ENCODE measurements around the gene GCC1. TPM values are rescaled to one million over a fixed set of nuclear protein-coding genes. Genes with fewer than 3 reads are reported as not detected.

GCC1 gene
- total RNA-seq, 4 donors from 2014 or later: 16.0 to 18.3 (median 17.9) TPM

DNA sequence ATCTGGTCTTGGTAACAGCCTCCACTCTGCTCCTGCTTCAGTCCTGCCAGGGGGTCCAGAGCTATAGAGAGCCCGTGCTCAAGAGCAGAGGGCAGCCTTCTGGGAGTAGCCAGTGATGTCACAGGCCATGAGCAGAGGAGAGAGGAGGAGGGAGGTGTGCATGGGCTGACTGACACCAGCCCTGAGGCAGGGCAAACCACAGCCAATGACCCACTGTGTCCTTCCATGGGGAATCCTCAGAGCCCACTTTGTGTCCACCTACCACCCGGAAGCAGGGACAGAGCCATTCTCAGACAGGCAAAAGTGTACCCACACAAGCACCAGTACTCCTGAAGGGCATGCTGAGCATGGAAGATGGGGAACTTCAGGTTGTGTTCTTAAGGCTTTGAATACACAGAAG is 32.6 kb upstream of the GCC1 start, which contains the start of gene PAX4:
PAX4 (minus strand) TSS at position 101 of the 400 bp plus-strand sequence. CDS start 2,214 bp downstream, outside the sequence.
- Histone ChIP-seq H3K36me3 (no peaks in the 10 kb centered on the region), H3K4me3 (no peak within 1 kb of the TSS), H3K4me1 (peaks cover 0 to 12% (median 0%) of the 10 kb centered on the region in 4 donors), H3K9me3 (no peaks in the 10 kb centered on the region), H3K27ac (no peak within 1 kb of the TSS), H3K27me3 (peaks cover 0 to 61% of the 10 kb centered on the region in 2 donors)
- DNase-seq (ENCODE audit: low spot score in 2 of 2): no peak
- no peak for TF ChIP-seq EP300 (IDR thresholded peaks at IDR 0.05)
- TF ChIP-seq POLR2A (IDR thresholded peaks at IDR 0.05): no peak
- TF ChIP-seq, protein P1, sequence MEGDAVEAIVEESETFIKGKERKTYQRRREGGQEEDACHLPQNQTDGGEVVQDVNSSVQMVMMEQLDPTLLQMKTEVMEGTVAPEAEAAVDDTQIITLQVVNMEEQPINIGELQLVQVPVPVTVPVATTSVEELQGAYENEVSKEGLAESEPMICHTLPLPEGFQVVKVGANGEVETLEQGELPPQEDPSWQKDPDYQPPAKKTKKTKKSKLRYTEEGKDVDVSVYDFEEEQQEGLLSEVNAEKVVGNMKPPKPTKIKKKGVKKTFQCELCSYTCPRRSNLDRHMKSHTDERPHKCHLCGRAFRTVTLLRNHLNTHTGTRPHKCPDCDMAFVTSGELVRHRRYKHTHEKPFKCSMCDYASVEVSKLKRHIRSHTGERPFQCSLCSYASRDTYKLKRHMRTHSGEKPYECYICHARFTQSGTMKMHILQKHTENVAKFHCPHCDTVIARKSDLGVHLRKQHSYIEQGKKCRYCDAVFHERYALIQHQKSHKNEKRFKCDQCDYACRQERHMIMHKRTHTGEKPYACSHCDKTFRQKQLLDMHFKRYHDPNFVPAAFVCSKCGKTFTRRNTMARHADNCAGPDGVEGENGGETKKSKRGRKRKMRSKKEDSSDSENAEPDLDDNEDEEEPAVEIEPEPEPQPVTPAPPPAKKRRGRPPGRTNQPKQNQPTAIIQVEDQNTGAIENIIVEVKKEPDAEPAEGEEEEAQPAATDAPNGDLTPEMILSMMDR (IDR thresholded peaks at IDR 0.05): no peak
- 17 to 49% methylated on average over 1 to 2 of the region's 2 CpGs for WGBS, 2 donors

DNA sequence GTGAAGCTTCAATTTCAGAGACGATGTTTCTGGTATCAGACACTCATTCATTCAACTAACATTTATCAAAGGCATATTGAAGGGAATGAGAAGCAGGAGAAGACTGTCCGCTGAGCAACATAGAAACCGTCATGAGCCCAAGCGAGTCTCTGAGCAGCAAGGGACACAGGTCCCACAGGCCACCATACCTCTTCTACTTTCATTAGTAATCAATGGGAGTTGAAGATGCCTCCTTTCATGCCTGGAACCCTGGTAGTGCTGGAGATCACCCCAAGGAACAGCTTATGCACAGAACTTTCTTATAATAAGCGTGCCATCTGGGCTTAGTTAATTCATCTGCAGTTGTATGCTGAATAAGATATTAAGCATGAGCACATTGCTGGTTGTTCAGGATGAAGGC is 31.3 kb upstream of the GCC1 start:
- DNase-seq (ENCODE audit: low spot score in 2 of 2): no peak
- H3K36me3 ChIP-seq: no peaks in the 10 kb centered on the region
- peaks cover 0 to 12% (median 0%) of the 10 kb centered on the region in 4 donors for H3K4me1 ChIP-seq
- 90 to 93% methylated on average over 5 of the region's 5 CpGs for WGBS, 2 donors
- H3K27me3 ChIP-seq: peaks cover 0 to 62% of the 10 kb centered on the region in 2 donors
- H3K9me3 ChIP-seq: no peaks in the 10 kb centered on the region
- H3K4me3 ChIP-seq: no peak overlapping the region
- no peak overlapping the region for H3K27ac ChIP-seq
- TF ChIP-seq POLR2A (IDR thresholded peaks at IDR 0.05) (no peak), EP300 (IDR thresholded peaks at IDR 0.05) (no peak)
- TF ChIP-seq, protein P1 (IDR thresholded peaks at IDR 0.05): no peak

DNA sequence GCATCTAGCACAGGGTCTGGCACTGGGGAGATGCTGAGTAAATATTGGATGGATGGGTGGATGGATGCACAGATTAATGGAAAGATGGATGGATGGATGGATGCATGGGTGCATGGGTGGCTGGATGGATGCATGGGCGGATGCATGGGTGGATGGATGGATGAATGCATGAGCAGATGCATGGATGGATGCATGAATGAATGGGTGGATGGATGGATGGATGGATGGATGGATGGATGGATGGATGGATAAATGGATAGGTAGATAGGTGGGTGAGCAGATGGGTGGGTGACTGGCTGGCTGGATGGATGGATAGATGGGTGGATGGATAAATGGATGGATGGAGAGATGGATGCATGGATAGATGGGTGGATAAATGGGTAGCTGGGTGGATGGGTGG is 26.9 kb upstream of the GCC1 start:
- Histone ChIP-seq H3K9me3 (peaks cover 0 to 13% (median 0%) of the 10 kb centered on the region in 4 donors), H3K4me3 (no peak overlapping the region), H3K4me1 (no peaks in the 10 kb centered on the region), H3K27me3 (peaks cover 0 to 27% of the 10 kb centered on the region in 2 donors), H3K27ac (no peak overlapping the region), H3K36me3 (no peaks in the 10 kb centered on the region)
- TF ChIP-seq, protein P1 (IDR thresholded peaks at IDR 0.05): no peak
- no peak for TF ChIP-seq POLR2A (IDR thresholded peaks at IDR 0.05)
- no peak for TF ChIP-seq EP300 (IDR thresholded peaks at IDR 0.05)
- DNase-seq (ENCODE audit: low spot score in 2 of 2): no peak
- WGBS, 2 donors: 88 to 92% methylated on average over 1 of the region's 1 CpG

DNA sequence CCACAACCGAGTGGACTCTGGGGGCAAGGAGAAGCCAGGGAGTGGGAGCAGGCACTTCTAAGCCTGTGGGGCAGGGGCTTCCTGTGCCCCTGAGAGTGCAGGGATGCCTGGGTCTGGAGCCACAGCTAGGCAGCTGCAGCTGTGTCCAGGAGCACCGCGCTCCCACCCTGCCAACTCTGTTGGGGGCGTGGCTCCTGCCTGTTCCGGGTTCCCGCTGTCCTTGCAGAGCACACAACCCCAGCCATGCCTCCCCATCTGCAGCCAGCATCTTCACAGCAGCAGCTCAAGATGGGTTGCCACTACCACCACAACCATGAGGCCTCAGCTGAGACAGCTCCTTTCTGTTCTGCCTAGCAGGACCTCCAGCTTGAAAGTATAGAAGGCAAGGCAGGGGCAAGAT is 23.9 kb upstream of the GCC1 start:
- Histone ChIP-seq H3K27me3 (peaks cover 0 to 6% of the 10 kb centered on the region in 2 donors), H3K4me1 (no peaks in the 10 kb centered on the region), H3K36me3 (no peaks in the 10 kb centered on the region), H3K27ac (no peak overlapping the region), H3K9me3 (peaks cover 0 to 13% (median 0%) of the 10 kb centered on the region in 4 donors), H3K4me3 (no peak overlapping the region)
- DNase-seq (ENCODE audit: low spot score in 2 of 2): no peak
- WGBS, 2 donors: 89% methylated on average over 5 to 6 of the region's 6 CpGs
- TF ChIP-seq, protein P1 (IDR thresholded peaks at IDR 0.05): no peak
- TF ChIP-seq EP300 (IDR thresholded peaks at IDR 0.05) (no peak), POLR2A (IDR thresholded peaks at IDR 0.05) (no peak)

DNA sequence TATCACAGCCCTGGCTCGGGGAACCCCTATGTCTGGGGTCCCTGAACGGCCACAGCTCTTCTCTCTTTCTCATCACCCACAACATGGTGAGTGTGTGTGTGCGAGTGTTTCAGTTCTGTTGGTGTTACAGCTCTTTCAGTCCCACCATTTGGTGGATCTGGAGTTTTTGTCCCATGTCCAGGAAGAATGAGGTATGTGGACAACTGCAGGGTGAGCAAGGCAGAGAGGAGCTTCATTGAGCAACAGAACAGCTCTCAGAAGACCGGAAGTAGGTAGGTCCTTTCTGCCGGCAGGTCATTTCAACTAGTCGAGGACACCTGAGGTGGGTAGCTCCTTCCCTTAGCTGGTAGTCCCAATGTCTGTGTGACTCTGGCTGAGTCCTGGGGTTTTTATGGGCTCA is 23.1 kb upstream of the GCC1 start:
- 87 to 95% methylated on average over 6 of the region's 6 CpGs for WGBS, 2 donors

More for the DNA sequence above, 23.1 kb upstream of the GCC1 start:
- Histone ChIP-seq H3K27ac (no peak overlapping the region), H3K4me3 (no peak overlapping the region), H3K9me3 (peaks cover 0 to 13% (median 0%) of the 10 kb centered on the region in 4 donors), H3K27me3 (peaks cover 0 to 3% of the 10 kb centered on the region in 2 donors), H3K4me1 (no peaks in the 10 kb centered on the region), H3K36me3 (no peaks in the 10 kb centered on the region)
- DNase-seq (ENCODE audit: low spot score in 2 of 2): no peak
- TF ChIP-seq, protein P1 (IDR thresholded peaks at IDR 0.05): no peak
- no peak for TF ChIP-seq POLR2A (IDR thresholded peaks at IDR 0.05)
